Measurements from ENCODE around the gene FARP1.

Gene FARP1

GRCh38 chr13:98496479-98496791 is 353.5 kb downstream of the FARP1 start:
- POLR2A ChIA-PET (ENCODE audit: low non-redundant PET) = no interaction called here

DNA sequence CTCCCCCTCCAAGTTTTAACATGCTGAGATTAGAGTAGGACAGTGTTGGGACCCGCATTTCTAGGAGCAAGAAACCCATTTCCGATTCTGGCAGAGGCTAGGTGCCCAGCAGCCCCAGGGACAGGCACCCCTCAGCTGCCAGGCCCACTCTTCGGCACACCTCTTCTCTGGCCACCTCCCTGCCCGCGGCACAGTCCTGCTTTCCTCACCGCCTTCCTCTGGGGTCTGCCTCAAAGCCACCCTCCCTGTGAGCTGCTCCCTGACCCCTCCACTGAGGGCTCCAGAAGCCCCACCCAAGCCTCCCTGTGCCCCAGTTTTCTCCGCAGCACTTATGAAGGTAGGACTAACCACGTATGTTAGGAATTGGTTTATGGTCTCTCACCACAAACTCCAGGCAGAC is 354.1 kb downstream of the FARP1 start:
- H3K27ac ChIP-seq = peak overlapping the region; percentile 51
- no peak for DNase-seq (ENCODE audit: low spot score)
- TF ChIP-seq, protein P1, sequence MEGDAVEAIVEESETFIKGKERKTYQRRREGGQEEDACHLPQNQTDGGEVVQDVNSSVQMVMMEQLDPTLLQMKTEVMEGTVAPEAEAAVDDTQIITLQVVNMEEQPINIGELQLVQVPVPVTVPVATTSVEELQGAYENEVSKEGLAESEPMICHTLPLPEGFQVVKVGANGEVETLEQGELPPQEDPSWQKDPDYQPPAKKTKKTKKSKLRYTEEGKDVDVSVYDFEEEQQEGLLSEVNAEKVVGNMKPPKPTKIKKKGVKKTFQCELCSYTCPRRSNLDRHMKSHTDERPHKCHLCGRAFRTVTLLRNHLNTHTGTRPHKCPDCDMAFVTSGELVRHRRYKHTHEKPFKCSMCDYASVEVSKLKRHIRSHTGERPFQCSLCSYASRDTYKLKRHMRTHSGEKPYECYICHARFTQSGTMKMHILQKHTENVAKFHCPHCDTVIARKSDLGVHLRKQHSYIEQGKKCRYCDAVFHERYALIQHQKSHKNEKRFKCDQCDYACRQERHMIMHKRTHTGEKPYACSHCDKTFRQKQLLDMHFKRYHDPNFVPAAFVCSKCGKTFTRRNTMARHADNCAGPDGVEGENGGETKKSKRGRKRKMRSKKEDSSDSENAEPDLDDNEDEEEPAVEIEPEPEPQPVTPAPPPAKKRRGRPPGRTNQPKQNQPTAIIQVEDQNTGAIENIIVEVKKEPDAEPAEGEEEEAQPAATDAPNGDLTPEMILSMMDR (conservative IDR thresholded peaks at IDR 0.05; ENCODE audit: low read depth) = no peak
- CTCF ChIA-PET = interaction anchor here (1.0 kb wide), 1 partner anchor 176 kb away, joined by 3 read pairs; no protein-coding TSS in a partner anchor
- POLR2A ChIA-PET (ENCODE audit: low non-redundant PET) = interaction anchor here (0.6 kb wide), 1 partner anchor 43 kb away, joined by 4 read pairs; no protein-coding TSS in a partner anchor

More at GRCh38 chr13:98496479-98496791, 353.5 kb downstream of the FARP1 start:
- TF ChIP-seq, protein P1 (conservative IDR thresholded peaks at IDR 0.05; ENCODE audit: low read depth) = no peak
- DNase-seq (ENCODE audit: low spot score) = no peak
- H3K27ac ChIP-seq = peak overlapping the region; percentile 66
- CTCF ChIA-PET = no interaction called here

GRCh38 chr13:98500963-98501421 is 358.1 kb downstream of the FARP1 start:
- CTCF ChIA-PET = no interaction called here
- TF ChIP-seq, protein P1 (conservative IDR thresholded peaks at IDR 0.05; ENCODE audit: low read depth) = no peak
- POLR2A ChIA-PET (ENCODE audit: low non-redundant PET) = no interaction called here

GRCh38 chr13:98503175-98504028 is 360.5 kb downstream of the FARP1 start:
- no peak for DNase-seq (ENCODE audit: low spot score)
- no peak overlapping the region for H3K27ac ChIP-seq
- ChIA-PET CTCF (no interaction called here), POLR2A (ENCODE audit: low non-redundant PET) (no interaction called here)
- TF ChIP-seq, protein P1 (conservative IDR thresholded peaks at IDR 0.05; ENCODE audit: low read depth) = no peak

More at GRCh38 chr13:98500963-98501421, 358.1 kb downstream of the FARP1 start:
- H3K27ac ChIP-seq = no peak overlapping the region
- DNase-seq (ENCODE audit: low spot score) = no peak

GRCh38 chr13:98504029-98504351 is 361.1 kb downstream of the FARP1 start:
- DNase-seq (ENCODE audit: low spot score) = no peak
- H3K27ac ChIP-seq = no peak overlapping the region
- TF ChIP-seq, protein P1 (conservative IDR thresholded peaks at IDR 0.05; ENCODE audit: low read depth) = no peak
- ChIA-PET POLR2A (ENCODE audit: low non-redundant PET) (no interaction called here), CTCF (interaction anchor here (0.6 to 1.2 kb wide), 2 partner anchors 22 to 613 kb away, joined by 3 read pairs; no protein-coding TSS in a partner anchor)

DNA sequence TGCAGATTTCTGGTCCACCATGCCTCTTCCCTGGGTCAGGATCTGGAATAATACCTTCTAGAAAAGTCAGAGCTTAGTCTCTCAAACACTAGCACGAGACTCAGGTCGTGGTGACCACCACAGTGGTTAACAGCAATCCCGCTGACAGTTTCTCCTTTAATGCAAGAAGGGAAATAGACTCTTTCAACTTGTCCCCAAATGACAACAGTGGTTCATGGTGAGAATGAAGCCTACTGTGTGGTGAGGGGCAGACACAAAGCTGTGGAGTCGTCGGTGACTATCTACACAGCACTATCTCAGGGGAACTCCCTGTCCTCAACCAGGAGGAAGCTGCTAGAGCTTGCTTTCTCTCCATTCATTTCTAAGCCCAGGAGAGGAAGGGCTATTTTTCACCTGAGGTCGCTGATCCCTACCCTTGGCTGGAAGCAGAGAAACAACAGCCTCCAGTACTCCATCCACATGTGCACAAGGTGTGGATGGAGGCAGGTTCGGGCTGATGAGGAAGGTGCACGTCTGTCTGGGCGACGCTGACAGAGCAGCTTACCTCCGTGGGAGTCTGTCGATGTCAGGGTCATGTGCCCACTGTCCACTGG is 361.6 kb downstream of the FARP1 start:
- CTCF ChIA-PET = interaction anchor here (0.6 to 1.2 kb wide), 2 partner anchors 23 to 612 kb away, joined by 3 read pairs; no protein-coding TSS in a partner anchor
- TF ChIP-seq, protein P1 (conservative IDR thresholded peaks at IDR 0.05; ENCODE audit: low read depth) = no peak
- POLR2A ChIA-PET (ENCODE audit: low non-redundant PET) = no interaction called here
- H3K27ac ChIP-seq = no peak overlapping the region
- no peak for DNase-seq (ENCODE audit: low spot score)
